Measurements from ENCODE around the gene AMPD2.

DNA sequence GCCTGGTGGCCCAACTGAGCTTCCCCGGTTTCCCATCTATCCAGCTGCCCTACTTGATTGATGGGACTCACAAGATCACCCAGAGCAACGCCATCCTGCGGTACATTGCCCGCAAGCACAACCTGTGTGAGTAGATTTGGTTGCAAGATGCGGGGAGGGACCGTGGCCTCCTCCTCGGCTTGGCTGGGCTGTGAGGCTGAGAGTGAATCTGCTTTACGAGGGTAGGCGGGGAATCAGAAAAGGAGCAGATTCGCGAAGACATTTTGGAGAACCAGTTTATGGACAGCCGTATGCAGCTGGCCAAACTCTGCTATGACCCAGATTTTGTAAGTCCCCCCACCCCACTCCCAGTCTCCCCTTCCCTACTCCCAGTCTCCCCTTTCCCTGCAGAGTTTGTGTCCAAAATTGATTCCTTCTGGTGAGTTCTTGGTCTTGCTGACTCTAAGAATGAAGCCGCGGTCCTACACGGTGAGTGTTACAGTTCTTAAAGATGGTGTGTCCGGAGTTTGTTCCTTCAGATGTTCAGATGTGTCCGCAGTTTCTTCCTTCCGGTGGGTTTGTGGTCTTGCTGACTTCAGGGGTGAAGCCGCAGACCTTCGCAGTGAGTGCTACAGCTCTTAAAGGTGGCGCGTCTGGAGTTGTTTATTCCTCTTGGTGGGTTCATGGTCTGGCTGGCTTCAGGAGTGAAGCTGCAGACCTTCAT lies 49.8 kb downstream of the AMPD2 start:
- TF ChIP-seq CTCF (IDR thresholded peaks at IDR 0.05 in 8 of 11, conservative IDR thresholded peaks at IDR 0.05 in 3 of 11) = no peak
- no peak for TF ChIP-seq POLR2A (IDR thresholded peaks at IDR 0.05)

All from spleen (tissue), 7 donors.